GM19438 (cell line): ENCODE data around the gene MYO5A.

ENCODE experiments used
- ATAC-seq: cut with Tn5 transposase; IDR thresholded peaks from one replicate; pipeline ENCODE4 v1.9.1; 2021; ENCODE audit warnings: low read depth; ENCODE audit not compliant: unreplicated experiment

Gene MYO5A

DNA sequence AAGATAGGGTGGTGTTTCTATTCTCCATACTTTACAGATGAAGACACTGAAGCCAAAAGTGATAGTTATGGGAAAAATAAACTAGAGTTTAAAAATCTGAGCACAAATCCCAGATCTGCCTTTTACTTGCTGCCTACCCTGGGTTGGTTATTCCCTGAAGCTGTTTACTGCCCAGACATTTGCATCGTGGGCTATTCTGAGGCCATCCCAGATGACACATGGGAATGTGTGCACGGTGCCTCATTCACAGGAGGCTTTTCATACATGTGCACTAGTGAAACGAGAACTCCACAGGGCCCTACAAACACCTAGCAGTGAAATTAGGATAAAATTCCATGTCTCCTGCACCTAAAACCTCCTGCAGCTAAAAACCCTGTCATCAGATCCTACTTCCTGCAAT is 250.5 kb downstream of the MYO5A start:
- no peak for ATAC-seq

DNA sequence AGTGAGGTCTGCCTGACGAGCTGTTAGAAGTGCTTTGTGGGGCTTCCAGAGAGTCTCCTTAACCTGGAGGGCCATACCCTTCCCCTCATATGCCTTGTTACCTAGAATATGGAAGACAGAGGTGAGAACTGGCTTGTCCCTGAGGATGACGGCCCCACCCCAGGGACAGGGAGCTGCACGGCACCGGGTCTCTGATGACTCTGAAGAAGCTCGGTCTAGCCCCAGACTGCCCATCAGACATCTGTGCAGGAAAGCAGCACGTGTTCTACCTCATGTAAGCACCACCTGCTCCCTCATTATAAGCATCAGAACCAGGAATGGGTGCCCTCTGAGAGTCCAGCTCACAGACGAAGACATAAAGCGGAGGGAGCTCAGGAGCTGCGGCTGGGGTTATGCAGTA is 251.1 kb downstream of the MYO5A start:
- no peak for ATAC-seq

DNA sequence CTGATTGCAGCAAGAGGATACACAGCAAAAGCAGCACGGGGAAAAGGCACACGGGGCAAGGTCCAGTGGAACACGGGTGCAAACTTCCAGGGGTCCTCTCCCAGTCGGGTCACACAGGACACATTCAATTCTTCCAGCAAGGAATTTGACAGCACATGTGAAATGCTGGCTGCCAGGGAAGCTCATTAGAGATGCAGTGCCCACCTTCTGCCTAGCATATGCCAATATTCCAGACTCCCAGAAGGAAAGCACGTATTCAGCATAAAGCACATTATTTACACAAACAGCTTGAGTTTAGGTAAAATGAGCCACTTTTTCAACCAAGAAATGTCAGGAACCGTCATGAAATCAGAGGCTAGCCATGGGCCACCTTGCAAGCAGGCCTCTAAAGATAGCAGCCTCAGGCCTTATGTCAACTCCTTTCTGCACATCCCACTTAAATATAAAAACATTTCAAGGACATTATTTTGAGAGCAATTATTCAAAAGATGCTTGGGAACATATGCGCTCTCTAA is 252.4 kb downstream of the MYO5A start:
- no peak for ATAC-seq

DNA sequence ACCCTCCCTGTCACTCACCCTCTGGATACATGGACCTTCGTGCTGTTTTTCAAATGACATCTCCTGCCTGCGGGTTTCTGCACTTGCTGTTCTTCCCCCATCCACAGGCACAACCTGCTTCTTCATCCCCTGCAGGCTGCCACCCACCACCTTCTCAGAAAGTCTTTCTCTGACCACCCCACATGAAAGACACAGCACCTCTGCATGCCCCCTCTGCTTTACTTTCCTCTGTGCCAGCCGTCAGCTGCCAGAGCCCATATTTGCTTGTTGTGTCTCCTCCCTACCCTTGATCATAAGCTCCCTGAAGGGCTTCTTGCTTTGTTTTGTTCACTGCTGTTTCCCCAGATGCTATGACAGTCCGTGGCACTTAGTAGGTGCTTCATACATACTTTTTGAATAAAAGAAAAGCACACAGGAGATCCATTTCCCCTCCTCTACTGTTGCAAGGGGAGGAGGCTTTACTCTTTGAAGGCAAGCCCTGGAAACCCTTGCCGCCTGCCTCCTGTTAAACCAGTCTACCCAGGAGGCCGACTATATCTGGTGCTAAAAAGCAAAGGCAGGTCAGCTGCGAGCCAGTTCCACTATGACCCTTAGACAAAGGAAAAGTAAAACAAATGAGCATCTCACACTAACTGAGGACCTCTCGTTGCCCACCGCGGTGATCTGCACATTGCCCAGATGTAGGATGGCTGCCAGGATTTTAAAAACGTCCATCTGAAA is 265.0 kb downstream of the MYO5A start:
- ATAC-seq: no peak

DNA sequence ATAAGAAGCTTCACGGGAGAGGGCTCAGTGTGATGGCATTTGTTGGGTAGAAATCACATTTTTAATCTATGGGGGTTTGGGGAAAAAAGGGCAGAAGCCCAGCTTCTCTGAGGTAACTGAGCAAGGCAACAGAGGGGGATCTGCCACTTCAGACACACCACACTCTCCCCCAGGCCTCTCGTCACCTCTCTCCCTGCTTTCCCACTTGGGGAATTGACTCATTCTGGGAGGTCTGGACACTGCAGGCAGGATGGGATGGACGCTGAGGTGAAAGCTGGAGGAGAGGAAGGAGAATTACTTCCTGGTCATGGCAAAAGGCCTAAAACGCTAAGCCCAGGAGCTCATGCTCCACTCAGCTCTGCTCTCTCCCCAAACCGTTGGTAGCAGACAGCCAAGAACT is 266.3 kb downstream of the MYO5A start:
- ATAC-seq: no peak

DNA sequence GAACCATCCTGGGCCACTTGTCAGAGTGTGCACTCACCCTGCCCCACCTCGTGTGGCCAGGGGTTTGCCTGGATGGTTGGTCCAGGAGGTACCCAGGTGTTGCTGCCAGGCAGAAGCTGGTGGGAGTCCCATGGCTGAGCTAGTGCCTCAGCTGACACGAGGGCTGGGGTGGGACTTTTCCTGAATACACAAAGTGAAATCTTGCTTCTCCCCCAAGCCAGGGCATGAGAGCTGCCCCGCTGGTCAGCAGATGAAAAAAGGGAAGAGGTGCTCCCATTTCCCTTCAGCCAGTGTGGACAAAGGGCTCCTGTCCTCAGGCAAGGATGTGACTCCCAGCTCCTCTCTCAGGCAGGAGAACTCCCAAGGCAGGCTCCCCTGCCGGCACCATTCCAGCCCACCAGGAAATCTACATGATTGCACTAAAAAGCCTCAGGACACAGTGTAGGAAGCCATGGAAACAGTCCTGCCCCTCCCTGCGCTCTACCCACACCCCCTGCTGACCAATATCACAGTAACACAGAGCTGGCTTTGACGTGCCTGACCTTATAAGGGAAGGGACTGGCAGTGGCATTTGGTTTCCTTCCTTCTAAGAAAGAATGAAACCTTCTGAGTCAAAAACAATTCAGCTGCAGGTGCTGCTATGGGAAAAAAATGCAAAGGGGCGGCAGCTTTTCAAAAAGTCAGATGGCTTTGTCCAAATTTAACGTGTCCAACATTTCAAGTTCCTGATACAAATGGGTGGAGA is 267.0 kb downstream of the MYO5A start:
- ATAC-seq: peak; percentile 97

DNA sequence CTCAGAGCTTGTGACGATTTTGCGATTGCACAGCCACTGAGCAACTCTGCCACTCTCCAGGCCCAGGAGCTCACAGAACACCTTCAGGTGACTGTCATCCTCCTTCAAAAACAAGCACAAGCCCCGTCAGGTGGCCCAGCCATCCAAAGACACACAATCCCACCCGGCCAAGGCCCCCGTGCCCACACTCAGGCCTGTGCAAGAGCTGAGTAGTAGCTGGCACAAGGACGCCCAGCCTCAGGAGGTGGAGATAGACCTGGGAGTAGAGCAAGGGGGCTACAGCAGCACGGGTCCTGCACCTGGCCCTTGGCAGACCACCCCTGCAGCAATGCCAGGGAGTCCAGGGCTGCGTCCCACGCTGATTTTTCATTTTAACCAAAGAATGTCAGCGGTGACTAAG is 267.7 kb downstream of the MYO5A start:
- ATAC-seq: no peak

DNA sequence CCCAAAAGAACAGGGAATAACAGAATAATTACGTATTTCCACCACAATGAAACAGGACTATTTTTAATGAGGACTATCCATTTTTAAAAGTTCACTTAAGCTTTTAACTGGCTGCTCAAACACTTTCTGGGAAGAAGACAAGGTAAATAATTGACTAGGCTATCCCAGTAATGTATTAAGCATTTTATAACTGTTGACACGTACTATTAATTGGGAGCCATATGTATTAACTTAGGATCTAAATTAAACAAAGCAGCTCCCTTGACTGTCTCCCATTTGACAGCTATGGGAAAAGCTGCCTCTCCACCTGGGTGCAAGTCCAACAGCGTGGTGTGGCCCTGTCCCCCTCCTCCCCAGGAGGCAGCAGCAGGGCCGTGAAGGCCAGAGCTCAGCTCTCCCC is 269.2 kb downstream of the MYO5A start:
- no peak for ATAC-seq

DNA sequence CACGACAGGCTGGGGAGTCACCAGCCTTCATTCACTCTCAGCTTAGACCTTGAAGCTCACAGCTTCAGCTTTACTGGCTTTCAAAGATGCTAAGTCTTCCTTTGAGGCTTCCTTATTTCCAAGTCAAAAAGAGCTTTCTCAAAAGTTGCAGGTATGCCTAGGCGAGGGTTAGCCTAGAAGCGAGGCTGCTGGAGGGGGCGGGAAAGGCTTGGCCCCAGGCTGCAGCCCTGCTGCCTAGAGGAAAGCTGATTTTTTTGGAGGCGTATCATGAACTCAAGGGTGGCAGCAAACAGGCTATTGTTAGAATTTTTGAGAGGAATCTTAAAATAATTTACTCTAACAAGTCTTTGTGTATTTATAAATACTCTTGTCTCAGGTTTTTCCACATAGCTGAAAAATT is 270.2 kb downstream of the MYO5A start:
- no peak for ATAC-seq

DNA sequence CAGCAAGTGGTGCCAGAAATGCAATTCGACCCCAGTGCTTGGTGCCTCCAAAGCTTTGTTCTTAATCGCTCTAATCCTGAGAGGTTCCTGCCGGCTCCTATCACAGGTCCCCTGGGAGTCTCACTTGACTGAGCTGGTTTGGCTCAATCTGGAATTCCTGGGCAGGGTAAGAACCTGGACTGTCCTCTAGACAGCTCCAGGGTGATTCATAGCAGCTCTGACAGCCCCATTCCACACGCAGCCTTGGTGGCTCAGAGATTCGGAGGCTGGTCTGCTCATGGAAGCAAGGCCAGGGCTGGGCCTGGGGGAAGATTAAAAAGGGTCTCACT is 271.0 kb downstream of the MYO5A start:
- no peak for ATAC-seq
